Heart right ventricle (tissue), 16 donors: ENCODE data around the gene HIPK4. TPM values are rescaled to one million over a fixed set of nuclear protein-coding genes. Genes with fewer than 3 reads are reported as not detected.

Source experiments
- ATAC-seq, 8 donors: fragments of 200-7000 bp; cut with Tn5 transposase; one replicate each; pipeline ENCODE4 v1.9.1; 2020; ENCODE audit warnings: mild to moderate bottlenecking in 8 of 8, moderate library complexity in 8 of 8, moderate number of reproducible peaks in 1 of 8
- DNase-seq, 2 donors: peaks; one replicate each; pipeline ENCODE4 v3.0.0-alpha.2; 2020
- H3K27ac ChIP-seq, 10 donors: fragments of 200-600 bp; sonication (generic) in 2 of 10; one replicate each; pipeline versions ENCODE4 v1.5.0 to v1.8.0; 2020 to 2022; ENCODE audit warnings: mild to moderate bottlenecking in 3 of 10
- H3K27me3 ChIP-seq, 7 donors: fragments of 200-600 bp; one replicate each; pipeline ENCODE4 v1.8.0; 2021 to 2022; ENCODE audit warnings: mild to moderate bottlenecking in 2 of 7
- H3K36me3 ChIP-seq, 9 donors: fragments of 200-600 bp; sonication (generic) in 1 of 9; one replicate each; pipeline versions ENCODE4 v1.5.0 to v1.8.0; 2020 to 2022; ENCODE audit warnings: mild to moderate bottlenecking in 2 of 9
- H3K4me1 ChIP-seq, 9 donors: fragments of 200-600 bp; sonication (generic) in 1 of 9; one replicate each; pipeline versions ENCODE4 v1.5.0 to v1.8.0; 2020 to 2022; ENCODE audit warnings: mild to moderate bottlenecking in 4 of 9
- H3K4me3 ChIP-seq, 10 donors: fragments of 200-600 bp; sonication (generic) in 2 of 10; one replicate each; pipeline versions ENCODE4 v1.5.0 to v1.8.0; 2020 to 2022; ENCODE audit warnings: mild to moderate bottlenecking in 7 of 10, moderate library complexity in 2 of 10
- H3K9me3 ChIP-seq, 11 donors: fragments of 200-600 bp in 10 of 11; sonication (generic) in 2 of 11; one replicate each; pipeline versions ENCODE4 v1.5.0 to v1.8.0; 2013 to 2022; ENCODE audit warnings: mild to moderate bottlenecking in 2 of 11, control low read depth in 1 of 11, moderate library complexity in 1 of 11
- CTCF ChIP-seq, 9 donors: fragments of 200-600 bp; sonication (generic) in 2 of 9; IDR thresholded peaks; one replicate each; pipeline versions ENCODE4 v1.5.0 to v1.8.0; 2021 to 2022; ENCODE audit warnings: antibody characterized with exemption in 9 of 9, mild to moderate bottlenecking in 5 of 9, moderate library complexity in 1 of 9
- WGBS, 2 donors: extraction: QIAGEN DNeasy Blood & Tissue Kit; methylation state at CpG; one replicate each; pipeline ENCODE4 v1.1.7; 2013; ENCODE audit warnings: inconsistent platforms in 1 of 2; 5-methylcytosine and 5-hydroxymethylcytosine counted together
- intact Hi-C, 10 donors: fragments of 100-400 bp; cut with DNase I; formaldehyde crosslinking; loops; one replicate each; pipeline versions ENCODE4 v1.11.1 to v1.14.2; 2022
- polyA plus RNA-seq, 2 donors: library from polyadenylated mRNA; stranded (reverse); fragments of 200-250 nt; gene quantifications; one replicate each; pipeline ENCODE4 v1.2.3, GENCODE V29; 2013
- total RNA-seq, 10 donors: library from RNA; stranded (reverse); fragmentation: NEBNext Ultra II Directional in 3 of 10; extraction: Animal tissue kit (Norgen Biotek cat#: 25700) in 3 of 10; gene quantifications; one replicate each; pipeline versions ENCODE4 v1.2.1 to v1.2.4, GENCODE V29; 2021 to 2023
- donor health status: Arrhythmogenic right ventricular cardiomyopathy.
- donor health status: ischemic (EF 13 %, LVEDD 7.1; RV severe dilation, severe dysfunction).
- donor health status: healthy with polysubstance abuse.
- donor health status: DM: no; HTN: yes; CAD: no.
- donor health status: DM: no; HTN: no; CAD: no.
- donor health status: ischemic (EF 25% LVEDD 6.9; RV normal size, moderate dysfunction).
- donor health status: ischemic (EF 25% LVEDD 5.7; RV mildly dilated, moderate dysfunction).
- donor health status: healthy.
- donor health status: DM: yes; HTN: yes; CAD: no.
- donor health status: Ischemic cardiomyopathy.
- donor health status: ischemic (EF 35%, LVEDD 5.7; RV mildly dilated, moderate dysfunction).
- donor health status: nonischemic (EF 11% LVEDD 7.7; RV severe dilation, severe dysfunction).
- donor health status: DM: yes; HTN: yes; CAD: no.
- donor health status: PGD.
- donor health status: ischemic (EF 29% LVEDD 5.4; RV normal size, mild dysfunction).
- donor health status: nonischemic (EF 23%, LVEDD 6.1; RV moderate dilation, normal function).

The HIPK4 gene
- total and polyA plus RNA-seq, 12 donors, result 0.09 to 0.15 (median 0.10) TPM; not detected in 9

- no peaks in the 10 kb centered on the region for H3K9me3 ChIP-seq
- H3K27ac ChIP-seq, result peak within 1 kb of the TSS in 9 of 10 donors; percentile 82 to 94 (median 90)
- intact Hi-C loops, result loop anchor here in 1 of 10 donors (10.0 kb wide), 1 partner anchor 391 kb away; no protein-coding TSS in a partner anchor
- no peak for DNase-seq
- H3K27me3 ChIP-seq, result no peaks in the 10 kb centered on the region
- H3K4me1 ChIP-seq, result peaks cover 16 to 54% (median 46%) of the 10 kb centered on the region in 9 donors
- TF ChIP-seq CTCF (IDR thresholded peaks at IDR 0.05), result no peak
- H3K36me3 ChIP-seq, result no peaks in the 10 kb centered on the region
- WGBS, 2 donors, result 44 to 45% methylated on average over 18 of the region's 18 CpGs
- no peak within 1 kb of the TSS for H3K4me3 ChIP-seq
- no peak for ATAC-seq
Measured at GRCh38 chr19:40413291-40413845, 23.4 kb upstream of the HIPK4 start, which contains the start of gene PRX. Gene PRX (minus strand): TSS chr19:40413378. CDS start chr19:40407932, 5,446 bp downstream.

GRCh38 chr19:40412866-40413265 lies 22.9 kb upstream of the HIPK4 start:
- Histone ChIP-seq H3K27me3 (no peaks in the 10 kb centered on the region), H3K4me3 (no peak overlapping the region), H3K36me3 (no peaks in the 10 kb centered on the region), H3K4me1 (peaks cover 16 to 54% (median 45%) of the 10 kb centered on the region in 9 donors), H3K27ac (peak overlapping the region in 5 of 10 donors; percentile 13 to 93 (median 87)), H3K9me3 (no peaks in the 10 kb centered on the region)
- DNase-seq, result no peak
- no peak for TF ChIP-seq CTCF (IDR thresholded peaks at IDR 0.05)
- WGBS, 2 donors, result 83 to 94% methylated on average over 4 of the region's 4 CpGs
- intact Hi-C loops, result loop anchor here in 1 of 10 donors (10.0 kb wide), 1 partner anchor 392 kb away; no protein-coding TSS in a partner anchor
- ATAC-seq, result no peak

- Histone ChIP-seq H3K4me1 (peaks cover 12 to 48% (median 37%) of the 10 kb centered on the region in 9 donors), H3K9me3 (no peaks in the 10 kb centered on the region), H3K4me3 (no peak overlapping the region), H3K27ac (peak overlapping the region; percentile 82 to 94 (median 90)), H3K27me3 (no peaks in the 10 kb centered on the region), H3K36me3 (no peaks in the 10 kb centered on the region)
- WGBS, 2 donors, result 57 to 60% methylated on average over 8 of the region's 8 CpGs
- DNase-seq, result no peak
- intact Hi-C loops, result loop anchor here in 1 of 10 donors (10.0 kb wide), 1 partner anchor 393 kb away; no protein-coding TSS in a partner anchor
- no peak for TF ChIP-seq CTCF (IDR thresholded peaks at IDR 0.05)
- peak in 4 of 8 donors; percentile 3 to 23 (median 12) for ATAC-seq
Measured at GRCh38 chr19:40411958-40412499, 22.0 kb upstream of the HIPK4 start.

GRCh38 chr19:40411125-40411842 lies 21.3 kb upstream of the HIPK4 start:
- WGBS, 2 donors, result 28 to 41% methylated on average over 16 of the region's 16 CpGs
- intact Hi-C loops, result loop anchor here in 1 of 10 donors (10.0 kb wide), 1 partner anchor 394 kb away; no protein-coding TSS in a partner anchor
- no peaks in the 10 kb centered on the region for H3K27me3 ChIP-seq
- no peak overlapping the region for H3K4me3 ChIP-seq
- H3K4me1 ChIP-seq, result peaks cover 12 to 41% (median 29%) of the 10 kb centered on the region in 9 donors
- DNase-seq, result peak; percentile 62 to 64
- H3K9me3 ChIP-seq, result no peaks in the 10 kb centered on the region
- no peak for TF ChIP-seq CTCF (IDR thresholded peaks at IDR 0.05)
- peak overlapping the region; percentile 82 to 94 (median 90) for H3K27ac ChIP-seq
- H3K36me3 ChIP-seq, result no peaks in the 10 kb centered on the region
- ATAC-seq, result peak; percentile 86 to 97 (median 93)
